ENCODE results near the gene SOX5. TPM values are rescaled to one million over a fixed set of nuclear protein-coding genes. Genes with fewer than 3 reads are reported as not detected.

Gene SOX5
- total RNA-seq, 1 donor from 2014 or later = not detected

GRCh38 chr12:23617749-23618148, 331.7 kb downstream of the SOX5 start:
- DNase-seq (ENCODE audit: low read depth in 2 of 2) = no peak

GRCh38 chr12:23614280-23614679, 335.2 kb downstream of the SOX5 start:
- no peak for DNase-seq (ENCODE audit: low read depth in 2 of 2)

- DNase-seq (ENCODE audit: low read depth in 2 of 2) = no peak
Measured at GRCh38 chr12:23611320-23611719, 338.1 kb downstream of the SOX5 start.

GRCh38 chr12:23600919-23601318, 348.6 kb downstream of the SOX5 start:
- no peak for DNase-seq (ENCODE audit: low read depth in 2 of 2)

- DNase-seq (ENCODE audit: low read depth in 2 of 2) = no peak
Measured at GRCh38 chr12:23596568-23596967, 352.9 kb downstream of the SOX5 start.

GRCh38 chr12:23587833-23588559, 361.5 kb downstream of the SOX5 start:
- DNase-seq (ENCODE audit: low read depth in 2 of 2) = no peak

- no peak for DNase-seq (ENCODE audit: low read depth in 2 of 2)
Measured at GRCh38 chr12:23585782-23586163, 363.7 kb downstream of the SOX5 start.

- no peak for DNase-seq (ENCODE audit: low read depth in 2 of 2)
Measured at GRCh38 chr12:23585156-23585781, 364.2 kb downstream of the SOX5 start.

- no peak for DNase-seq (ENCODE audit: low read depth in 2 of 2)
Measured at GRCh38 chr12:23581913-23582312, 367.6 kb downstream of the SOX5 start.

GRCh38 chr12:23579257-23579656, 370.2 kb downstream of the SOX5 start:
- no peak for DNase-seq (ENCODE audit: low read depth in 2 of 2)

GRCh38 chr12:23576372-23576771, 373.1 kb downstream of the SOX5 start:
- DNase-seq (ENCODE audit: low read depth in 2 of 2) = no peak

GRCh38 chr12:23569356-23569755, 380.1 kb downstream of the SOX5 start:
- no peak for DNase-seq (ENCODE audit: low read depth in 2 of 2)

GRCh38 chr12:23566133-23566532, 383.3 kb downstream of the SOX5 start:
- no peak for DNase-seq (ENCODE audit: low read depth in 2 of 2)

GRCh38 chr12:23564451-23565152, 384.9 kb downstream of the SOX5 start:
- no peak for DNase-seq (ENCODE audit: low read depth in 2 of 2)

GRCh38 chr12:23561364-23562345, 387.8 kb downstream of the SOX5 start:
- DNase-seq (ENCODE audit: low read depth in 2 of 2) = no peak

GRCh38 chr12:23560611-23561010, 388.9 kb downstream of the SOX5 start:
- DNase-seq (ENCODE audit: low read depth in 2 of 2) = no peak

GRCh38 chr12:23559268-23559753, 390.2 kb downstream of the SOX5 start:
- DNase-seq (ENCODE audit: low read depth in 2 of 2) = no peak

- DNase-seq (ENCODE audit: low read depth in 2 of 2) = no peak
Measured at GRCh38 chr12:23556661-23557060, 392.8 kb downstream of the SOX5 start.

- DNase-seq (ENCODE audit: low read depth in 2 of 2) = no peak
Measured at GRCh38 chr12:23555825-23556207, 393.7 kb downstream of the SOX5 start.

GRCh38 chr12:23555180-23555824, 394.2 kb downstream of the SOX5 start:
- no peak for DNase-seq (ENCODE audit: low read depth in 2 of 2)

GRCh38 chr12:23552417-23552816, 397.1 kb downstream of the SOX5 start:
- DNase-seq (ENCODE audit: low read depth in 2 of 2) = no peak

Data from lung microvascular endothelial cell (primary cell).